Type B pancreatic cell (in vitro differentiated cells): ENCODE measurements around the gene KNOP1. TPM values are rescaled to one million over a fixed set of nuclear protein-coding genes. Genes with fewer than 3 reads are reported as not detected.

Source experiments
- DNase-seq: peaks from one replicate; pipeline ENCODE4 v3.0.0; 2021; ENCODE audit warnings: mixed read lengths; ENCODE audit not compliant: unreplicated experiment; ENCODE audit errors: extremely low spot score
- H3K27ac Mint-ChIP-seq: 2 replicates; pipeline ENCODE4 v1.8.0; 2021; ENCODE audit warnings: mild to moderate bottlenecking, mixed read lengths
- H3K27me3 Mint-ChIP-seq: 2 replicates; pipeline ENCODE4 v1.8.0; 2021; ENCODE audit warnings: mixed read lengths
- H3K36me3 Mint-ChIP-seq: 2 replicates; pipeline ENCODE4 v1.8.0; 2021; ENCODE audit warnings: mixed read lengths
- H3K4me1 Mint-ChIP-seq: one replicate; pipeline ENCODE4 v1.8.0; 2021; ENCODE audit warnings: mixed read lengths; ENCODE audit not compliant: unreplicated experiment
- H3K4me3 Mint-ChIP-seq: 2 replicates; pipeline ENCODE4 v1.8.0; 2021; ENCODE audit warnings: mild to moderate bottlenecking, mixed read lengths
- H3K9me3 Mint-ChIP-seq: 2 replicates; pipeline ENCODE4 v1.8.0; 2021; ENCODE audit warnings: mixed read lengths
- total RNA-seq: library from RNA; stranded (reverse); gene quantifications from 2 replicates; pipeline ENCODE4 v1.2.1, GENCODE V29; 2021; ENCODE audit warnings: low replicate concordance
- TF ChIP-seq, protein P1 (sequence below): fragments of 200-600 bp; sonication (generic); conservative IDR thresholded peaks from 2 replicates; pipeline ENCODE4 v1.5.0; 2021; ENCODE audit warnings: antibody characterized with exemption, mild to moderate bottlenecking

Gene KNOP1
- total RNA-seq, 1 donor from 2014 or later = 54.9 TPM

DNA sequence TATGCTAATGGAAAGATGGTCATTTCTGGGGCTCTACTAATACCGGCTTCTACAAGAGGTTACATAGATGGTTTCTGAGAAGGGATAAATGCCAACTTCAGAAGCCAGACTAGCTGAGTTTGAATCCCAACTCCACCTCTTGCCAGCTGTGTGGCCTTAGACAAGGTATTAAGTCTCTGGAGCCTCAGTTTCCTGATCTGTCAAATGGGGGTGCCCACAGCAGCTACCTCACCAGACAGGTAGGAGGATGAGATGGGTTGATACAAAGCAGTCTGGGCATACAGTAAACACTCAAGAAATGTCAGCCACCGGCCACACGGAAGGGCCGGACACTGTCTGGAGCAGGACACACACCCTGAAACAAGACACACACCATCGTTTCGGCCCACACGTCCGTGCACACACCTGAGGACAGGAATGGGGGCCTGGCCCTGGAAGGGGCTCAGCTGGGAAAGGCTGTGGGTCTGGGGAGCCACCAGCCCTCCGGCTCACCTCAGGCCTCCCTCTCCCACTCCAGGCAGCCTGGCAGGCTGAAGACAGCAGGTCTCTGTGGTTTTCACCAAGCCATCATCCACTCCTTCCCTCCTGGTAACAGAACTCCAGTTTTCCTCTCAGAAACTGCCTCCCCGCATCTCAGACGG, 5.5 kb downstream of the KNOP1 start:
- no peak overlapping the region for H3K27ac Mint-ChIP-seq
- peaks cover 19% of the 10 kb centered on the region for H3K4me1 Mint-ChIP-seq
- H3K4me3 Mint-ChIP-seq = no peak overlapping the region
- no peak for DNase-seq
- H3K9me3 Mint-ChIP-seq = no peaks in the 10 kb centered on the region
- no peaks in the 10 kb centered on the region for H3K27me3 Mint-ChIP-seq
- peaks cover 30% of the 10 kb centered on the region for H3K36me3 Mint-ChIP-seq
- TF ChIP-seq, protein P1, sequence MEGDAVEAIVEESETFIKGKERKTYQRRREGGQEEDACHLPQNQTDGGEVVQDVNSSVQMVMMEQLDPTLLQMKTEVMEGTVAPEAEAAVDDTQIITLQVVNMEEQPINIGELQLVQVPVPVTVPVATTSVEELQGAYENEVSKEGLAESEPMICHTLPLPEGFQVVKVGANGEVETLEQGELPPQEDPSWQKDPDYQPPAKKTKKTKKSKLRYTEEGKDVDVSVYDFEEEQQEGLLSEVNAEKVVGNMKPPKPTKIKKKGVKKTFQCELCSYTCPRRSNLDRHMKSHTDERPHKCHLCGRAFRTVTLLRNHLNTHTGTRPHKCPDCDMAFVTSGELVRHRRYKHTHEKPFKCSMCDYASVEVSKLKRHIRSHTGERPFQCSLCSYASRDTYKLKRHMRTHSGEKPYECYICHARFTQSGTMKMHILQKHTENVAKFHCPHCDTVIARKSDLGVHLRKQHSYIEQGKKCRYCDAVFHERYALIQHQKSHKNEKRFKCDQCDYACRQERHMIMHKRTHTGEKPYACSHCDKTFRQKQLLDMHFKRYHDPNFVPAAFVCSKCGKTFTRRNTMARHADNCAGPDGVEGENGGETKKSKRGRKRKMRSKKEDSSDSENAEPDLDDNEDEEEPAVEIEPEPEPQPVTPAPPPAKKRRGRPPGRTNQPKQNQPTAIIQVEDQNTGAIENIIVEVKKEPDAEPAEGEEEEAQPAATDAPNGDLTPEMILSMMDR = no peak

DNA sequence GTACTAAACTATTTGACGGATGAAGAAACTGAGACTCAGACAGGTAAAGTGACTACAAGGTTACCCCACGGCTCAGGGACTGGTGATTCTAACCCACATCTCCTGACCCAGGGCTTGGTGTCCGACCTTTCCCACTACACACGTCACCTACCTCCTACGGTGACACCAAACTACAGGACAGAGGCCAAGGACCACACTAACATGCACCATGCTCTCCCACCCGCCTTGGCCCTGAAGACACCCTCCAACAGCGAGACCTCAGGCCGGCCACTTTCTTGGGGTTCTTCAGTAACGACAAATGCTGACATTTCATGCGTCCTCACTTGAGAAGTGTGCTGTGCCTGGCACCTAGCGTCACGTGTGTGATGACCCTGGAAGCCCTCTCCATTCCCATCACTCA, 6.4 kb downstream of the KNOP1 start:
- Mint-ChIP-seq H3K4me1 (peaks cover 19% of the 10 kb centered on the region), H3K4me3 (no peak overlapping the region), H3K27ac (no peak overlapping the region), H3K9me3 (no peaks in the 10 kb centered on the region), H3K36me3 (peaks cover 30% of the 10 kb centered on the region), H3K27me3 (no peaks in the 10 kb centered on the region)
- TF ChIP-seq, protein P1 = no peak
- DNase-seq = no peak

DNA sequence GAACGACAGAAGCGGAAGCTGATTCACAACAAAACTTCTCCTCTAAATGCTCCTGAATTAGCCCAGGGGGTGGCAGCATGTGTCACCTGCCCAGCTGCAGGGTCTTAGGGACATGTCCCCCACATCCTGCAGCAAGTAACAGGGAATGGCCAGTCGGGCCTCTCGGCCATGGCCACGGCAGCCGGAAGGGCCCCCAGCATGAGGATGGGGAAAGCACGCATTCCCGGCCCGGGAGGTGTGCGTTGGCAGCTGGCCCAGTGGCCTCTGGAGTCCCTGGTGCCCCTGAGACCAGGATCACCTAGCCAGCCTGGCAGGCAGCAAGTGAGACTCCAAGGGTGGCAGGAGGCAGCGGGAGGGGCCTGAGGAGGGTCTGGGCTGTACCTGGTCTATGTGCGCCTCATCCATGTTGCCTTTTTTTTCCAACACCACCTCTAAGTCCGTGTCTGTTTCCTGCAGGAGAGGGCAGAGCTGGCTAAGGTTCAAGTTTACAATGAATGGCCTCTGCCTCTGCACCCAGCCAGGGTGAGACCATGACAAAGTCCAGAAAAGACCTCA, 7.0 kb downstream of the KNOP1 start:
- H3K36me3 Mint-ChIP-seq = peaks cover 25% of the 10 kb centered on the region
- no peaks in the 10 kb centered on the region for H3K27me3 Mint-ChIP-seq
- H3K4me1 Mint-ChIP-seq = peaks cover 13% of the 10 kb centered on the region
- H3K27ac Mint-ChIP-seq = no peak overlapping the region
- TF ChIP-seq, protein P1 = no peak
- H3K4me3 Mint-ChIP-seq = no peak overlapping the region
- DNase-seq = no peak
- H3K9me3 Mint-ChIP-seq = no peaks in the 10 kb centered on the region

DNA sequence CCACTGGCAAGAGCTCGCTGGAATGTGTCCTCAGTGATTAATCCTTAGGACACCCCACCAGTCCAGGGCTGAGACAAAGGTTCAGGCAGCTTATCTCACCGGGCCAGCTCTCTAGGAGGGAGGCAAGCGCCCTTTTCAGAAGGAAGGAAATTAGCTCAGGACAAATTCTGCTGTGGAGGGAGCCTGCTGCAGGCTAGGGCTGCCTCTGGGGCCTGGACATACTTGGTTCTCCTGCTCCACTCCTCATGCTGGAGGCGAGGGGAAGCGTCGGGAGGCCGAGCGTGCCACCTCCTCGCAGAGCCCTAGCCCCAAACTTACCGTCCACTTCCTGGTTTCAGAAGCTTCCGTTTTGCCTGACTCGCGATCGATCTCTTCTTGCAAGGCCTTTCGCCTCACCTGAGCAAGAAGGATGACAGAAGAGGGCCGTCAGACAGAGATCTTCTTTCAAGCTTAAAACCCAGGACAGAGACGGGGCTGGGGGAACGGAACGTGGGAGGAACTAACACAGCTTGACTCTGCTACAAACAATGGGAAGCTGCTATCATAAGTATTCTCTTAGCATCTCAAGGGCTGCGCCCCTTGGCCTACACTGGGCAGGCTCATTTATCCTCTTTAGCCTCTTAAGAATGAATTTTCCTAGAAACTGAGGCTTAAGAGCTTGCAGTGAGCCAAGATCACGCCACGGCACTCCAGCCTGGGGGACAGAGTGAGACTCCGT, 7.7 kb downstream of the KNOP1 start:
- H3K27ac Mint-ChIP-seq = no peak overlapping the region
- H3K4me3 Mint-ChIP-seq = no peak overlapping the region
- peaks cover 30% of the 10 kb centered on the region for H3K36me3 Mint-ChIP-seq
- DNase-seq = no peak
- peaks cover 12% of the 10 kb centered on the region for H3K4me1 Mint-ChIP-seq
- H3K9me3 Mint-ChIP-seq = no peaks in the 10 kb centered on the region
- H3K27me3 Mint-ChIP-seq = no peaks in the 10 kb centered on the region
- TF ChIP-seq, protein P1 = no peak

DNA sequence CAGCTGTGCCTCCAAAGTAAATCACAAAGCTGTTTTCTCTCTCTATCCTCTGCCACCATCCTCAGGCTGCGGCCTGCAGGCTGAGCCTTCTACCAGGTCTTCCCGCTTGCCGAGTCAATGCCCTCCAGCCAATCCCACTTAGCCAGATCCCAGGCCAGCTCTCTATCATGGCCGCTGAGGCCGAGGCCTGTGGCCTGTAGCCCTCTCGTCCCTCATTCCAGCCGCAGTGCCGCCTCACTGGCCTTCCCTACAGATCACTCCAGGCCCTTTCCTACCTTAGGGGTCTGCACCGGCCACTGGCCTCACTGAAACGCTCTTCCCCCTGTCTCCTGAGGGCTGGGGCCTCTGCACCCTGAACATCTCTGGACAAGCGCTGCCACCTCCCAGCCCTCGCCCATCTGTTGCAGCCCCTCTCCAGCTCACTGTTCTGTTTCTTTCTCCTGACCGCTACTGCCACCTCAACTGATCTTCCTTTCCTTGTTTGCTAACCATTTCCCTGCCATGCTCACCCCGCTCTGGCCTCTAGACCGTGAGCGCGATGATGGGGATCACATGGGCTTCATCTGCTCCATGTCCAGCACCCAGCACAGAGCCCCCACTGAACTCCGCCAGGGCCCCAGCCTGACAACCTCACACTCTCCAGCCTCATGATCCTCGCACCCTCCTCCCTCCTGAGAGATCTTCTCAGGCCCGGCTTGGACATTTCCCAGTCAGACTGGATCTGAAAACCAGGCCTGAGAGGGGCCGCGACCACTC, 8.5 kb downstream of the KNOP1 start:
- Mint-ChIP-seq H3K36me3 (peaks cover 32% of the 10 kb centered on the region), H3K27ac (peak overlapping the region; percentile 6)
- TF ChIP-seq, protein P1 = no peak

More for the DNA sequence above, 8.5 kb downstream of the KNOP1 start:
- Mint-ChIP-seq H3K9me3 (no peaks in the 10 kb centered on the region), H3K4me1 (peaks cover 8% of the 10 kb centered on the region), H3K27me3 (no peaks in the 10 kb centered on the region), H3K4me3 (no peak overlapping the region)
- DNase-seq = no peak
